Caki2 (cell line): Measurements from ENCODE around the gene MICALL1. TPM values are rescaled to one million over a fixed set of nuclear protein-coding genes. Genes with fewer than 3 reads are reported as not detected.
"Not testable (repeated sequence)": the region's sequence is repeated elsewhere in the genome, so short reads cannot be mapped to it uniquely, and the experiment has no call there.

ENCODE experiments used
- DNase-seq: peaks from one replicate; pipeline ENCODE4 v3.0.0-alpha.2; 2015; ENCODE audit warnings: low read depth
- in situ Hi-C: cut with HindIII; loops from 2 replicates; pipeline ENCODE4 v1.10.0; 2016; ENCODE audit warnings: low sequenced_read_pairs, low pct_unique_long_range_greater_than_20kb, mixed read lengths
- total RNA-seq: library from RNA; depleted of rRNA; stranded (reverse); fragments of >200 nt; shearing (Covaris generic); gene quantifications from 2 replicates; pipeline ENCODE4 v1.2.3, GENCODE V29; 2014; ENCODE audit warnings: low replicate concordance

The MICALL1 gene
- total RNA-seq, 1 experiment from 2014 or later = 25.7 TPM

DNA sequence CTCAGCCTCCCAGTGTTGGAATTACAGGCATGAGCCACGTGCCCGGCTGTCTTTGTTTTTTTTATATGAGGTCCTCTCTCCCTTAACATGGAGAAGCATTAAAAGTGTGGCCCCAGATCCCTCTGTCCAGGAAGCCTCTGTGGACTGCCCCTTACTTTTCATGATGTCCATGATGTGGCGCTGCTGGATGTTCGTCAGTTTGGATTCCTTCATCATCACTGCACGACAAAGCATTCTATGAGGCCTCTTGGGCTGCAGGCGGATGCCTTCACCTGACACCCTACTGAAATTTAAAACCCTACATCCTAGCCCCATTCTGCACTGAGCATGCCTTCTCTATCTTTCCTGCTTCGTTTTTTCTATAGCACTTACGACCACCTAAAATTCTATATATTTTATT, 45.2 kb downstream of the MICALL1 start:
- DNase-seq = no peak
- in situ Hi-C loops = no loop called here

DNA sequence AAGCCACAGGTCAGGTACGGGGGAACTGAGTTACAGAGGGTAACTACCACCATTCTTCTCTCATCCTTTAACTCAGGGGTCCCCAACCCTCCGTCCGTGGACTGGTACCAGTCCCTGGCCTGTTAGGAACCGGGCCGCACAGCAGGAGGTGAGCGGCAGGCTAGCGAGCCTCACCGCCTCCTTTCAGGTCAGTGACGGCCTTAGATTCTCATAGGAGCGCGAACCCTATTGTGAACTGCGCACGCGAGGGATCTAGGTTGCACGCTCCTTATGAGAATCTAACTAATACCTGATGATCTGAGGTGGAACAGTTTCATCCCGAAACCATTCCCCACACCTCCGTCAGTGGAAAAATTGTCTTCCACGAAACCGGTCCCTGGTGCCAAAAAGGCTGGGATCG, 46.5 kb downstream of the MICALL1 start:
- in situ Hi-C loops = not testable (repeated sequence)

DNA sequence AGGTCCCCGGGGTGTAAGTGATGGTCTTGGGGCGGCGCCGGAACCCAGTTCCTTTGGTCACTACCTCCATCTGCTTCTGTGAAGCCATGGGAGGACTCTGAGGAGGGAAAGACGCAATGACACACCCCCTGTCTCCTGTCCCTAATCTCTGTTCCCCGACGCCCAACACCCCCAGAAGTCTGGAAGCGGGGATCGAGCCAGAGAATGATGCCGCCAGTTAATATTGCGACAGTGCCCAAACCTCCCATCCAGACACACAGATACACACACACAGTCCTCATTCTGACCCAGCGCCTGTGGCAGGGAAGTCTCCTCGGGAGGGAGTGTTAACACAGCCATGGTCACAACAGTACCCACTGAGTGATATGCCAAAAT, 47.0 kb downstream of the MICALL1 start:
- in situ Hi-C loops = no loop called here
- no peak for DNase-seq

More for the DNA sequence above, 46.5 kb downstream of the MICALL1 start:
- not testable (repeated sequence) for DNase-seq

DNA sequence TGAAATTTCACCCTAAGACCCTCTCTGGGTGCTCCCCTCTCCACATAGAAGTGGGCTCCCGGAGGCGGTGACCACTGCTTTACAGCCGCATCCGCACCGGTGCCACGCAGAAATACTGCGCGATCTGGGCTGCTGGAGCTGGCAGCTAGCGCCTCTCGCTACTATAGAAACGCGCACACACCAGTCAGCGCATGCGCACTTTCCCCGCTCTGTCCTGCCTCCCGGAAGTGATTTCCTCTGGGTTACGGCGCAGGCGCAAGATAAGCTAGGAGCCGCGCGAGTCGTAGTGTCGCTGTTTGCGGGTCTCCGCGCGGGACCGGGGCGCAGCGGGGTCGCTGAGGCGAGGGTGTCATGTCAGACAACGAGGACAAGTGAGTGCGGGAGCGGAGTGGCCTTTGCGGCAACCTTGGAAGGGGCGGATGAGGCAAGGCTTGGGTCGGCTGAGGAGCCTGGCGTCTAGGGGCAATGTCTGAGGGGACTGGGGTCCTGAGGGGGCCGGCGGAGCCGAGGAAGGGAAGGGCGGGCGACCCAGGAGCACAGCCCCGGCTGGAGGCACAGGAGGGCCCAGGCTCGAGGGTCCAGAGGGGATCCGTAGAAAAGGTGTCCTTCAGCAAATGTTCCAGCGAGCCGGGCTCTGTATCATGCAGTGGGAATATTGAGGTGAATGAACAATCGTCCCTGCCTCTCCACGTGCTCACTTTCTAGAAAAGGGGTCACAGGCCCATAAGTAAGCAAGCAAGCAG, 47.5 kb downstream of the MICALL1 start, which contains the start of the genes C22orf23 and POLR2F:
Gene C22orf23, minus strand, starts transcription at position 165 of the 743 bp plus-strand sequence. CDS start 452 bp downstream, outside the sequence.
Gene POLR2F, plus strand, starts transcription at position 263 of the 743 bp plus-strand sequence. Its CDS starts 89 bp downstream, at position 352.
- peak; percentile 79 for DNase-seq
- in situ Hi-C loops = no loop called here

DNA sequence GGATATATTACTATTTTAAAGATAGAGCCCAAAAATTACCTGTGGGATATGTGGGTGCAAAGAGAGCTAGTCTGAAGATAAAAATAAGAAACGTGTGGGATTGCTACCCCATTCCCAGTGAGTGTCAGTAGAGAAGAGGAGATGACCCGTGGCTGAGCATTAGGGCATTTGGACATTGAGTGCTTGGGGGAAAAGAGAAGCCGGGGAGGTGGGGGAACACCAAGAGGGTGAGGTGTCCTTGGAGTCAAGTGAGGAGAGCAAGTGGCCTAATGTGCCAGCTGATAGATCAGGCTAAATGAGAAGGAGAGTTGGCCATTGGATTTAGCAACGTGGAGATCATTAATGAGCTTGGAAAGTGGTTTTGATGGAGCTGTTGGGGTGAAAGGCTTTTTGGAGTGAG, 48.6 kb downstream of the MICALL1 start:
- in situ Hi-C loops = no loop called here

DNA sequence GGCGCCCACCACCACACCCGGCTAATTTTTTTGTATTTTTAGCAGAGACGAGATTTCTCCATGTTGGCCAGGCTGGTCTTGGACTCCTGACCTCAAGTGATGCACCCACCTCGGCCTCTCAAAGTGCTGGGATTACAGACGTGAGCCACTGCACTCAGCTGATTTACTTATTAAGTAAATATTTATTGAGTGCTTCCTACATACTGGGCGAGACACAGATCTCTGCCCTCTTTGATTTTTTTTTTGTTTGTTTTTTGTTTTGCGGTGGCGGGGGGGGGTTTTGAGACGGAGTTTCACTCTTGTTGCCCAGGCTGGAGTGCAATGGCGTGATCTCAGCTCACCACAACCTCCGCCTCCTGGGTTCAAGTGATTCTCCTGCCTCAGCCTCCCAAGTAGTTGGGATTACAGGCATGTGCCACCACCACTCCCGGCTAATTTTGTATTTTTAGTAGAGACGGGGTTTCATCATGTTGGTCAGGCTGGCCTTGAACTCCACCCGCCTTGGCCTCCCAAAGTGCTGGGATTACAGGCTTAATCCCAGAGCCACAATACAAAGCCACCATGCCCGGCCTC, 49.8 kb downstream of the MICALL1 start:
- in situ Hi-C loops, DNase-seq: not testable (repeated sequence)

More for the DNA sequence above, 48.6 kb downstream of the MICALL1 start:
- DNase-seq = no peak

DNA sequence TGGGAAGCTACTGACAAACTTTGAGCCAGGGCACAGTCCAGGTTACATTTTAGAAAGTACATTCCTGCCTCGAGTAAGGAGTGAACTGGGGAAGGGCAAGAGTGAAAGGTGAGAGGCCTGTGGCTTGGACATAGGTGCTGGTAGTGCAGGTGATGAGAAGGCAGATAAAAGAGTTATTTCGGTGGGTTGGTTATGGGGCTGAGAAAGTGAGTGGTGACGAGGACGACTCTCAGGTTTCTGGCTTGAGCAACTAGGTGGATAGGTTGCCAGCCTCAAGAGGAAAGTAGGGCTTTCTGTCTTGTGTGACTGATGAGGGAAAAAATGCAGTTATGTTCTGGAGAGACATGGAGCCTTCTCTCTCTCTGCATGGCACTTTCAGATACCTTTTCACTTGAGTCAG, 51.1 kb downstream of the MICALL1 start:
- in situ Hi-C loops = no loop called here
- no peak for DNase-seq

DNA sequence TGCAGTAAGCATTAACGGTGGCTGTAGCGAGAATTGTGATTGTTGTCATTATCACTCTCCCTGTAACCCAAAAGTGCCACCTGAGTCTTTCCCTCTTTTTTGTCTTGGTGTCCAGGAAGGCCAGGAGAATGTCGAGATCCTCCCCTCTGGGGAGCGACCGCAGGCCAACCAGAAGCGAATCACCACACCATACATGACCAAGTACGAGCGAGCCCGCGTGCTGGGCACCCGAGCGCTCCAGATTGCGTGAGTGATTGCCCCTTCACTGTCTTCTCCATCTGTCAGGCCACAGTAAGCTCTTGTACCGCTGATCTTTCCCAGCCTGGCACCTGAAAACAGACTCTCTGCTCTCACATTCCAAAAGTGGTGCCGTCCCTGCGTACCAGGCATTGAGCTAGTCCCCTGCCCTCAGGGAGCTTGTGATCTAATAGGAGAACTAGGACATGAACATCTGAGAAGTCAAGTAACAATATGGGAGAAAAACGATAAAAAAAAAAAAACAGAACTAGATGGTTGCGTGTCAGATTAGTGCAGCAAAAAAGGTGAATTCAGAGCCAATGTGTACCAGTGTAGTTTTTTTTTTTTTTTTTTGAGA, 53.2 kb downstream of the MICALL1 start:
- in situ Hi-C loops = no loop called here
- DNase-seq = no peak

DNA sequence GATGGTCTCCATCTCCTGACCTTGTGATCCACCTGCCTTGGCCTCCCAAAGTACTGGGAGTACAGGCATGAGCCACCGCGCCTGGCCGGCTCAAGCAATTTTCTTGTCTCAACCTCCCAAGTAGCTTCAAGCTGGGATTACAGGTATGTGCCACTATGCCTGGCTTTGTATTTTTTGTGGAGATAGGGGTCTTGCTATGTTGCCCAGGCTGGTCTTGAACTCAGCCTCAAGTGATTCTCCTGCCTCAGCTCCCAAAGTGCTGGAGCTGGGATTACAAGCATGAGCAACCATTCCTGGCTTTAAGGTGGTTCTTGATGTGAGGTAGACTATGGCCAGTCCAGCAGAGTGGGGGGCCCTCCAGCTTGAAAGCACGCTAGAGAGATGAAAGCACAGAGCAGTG, 55.0 kb downstream of the MICALL1 start:
- no peak for DNase-seq
- in situ Hi-C loops = no loop called here

DNA sequence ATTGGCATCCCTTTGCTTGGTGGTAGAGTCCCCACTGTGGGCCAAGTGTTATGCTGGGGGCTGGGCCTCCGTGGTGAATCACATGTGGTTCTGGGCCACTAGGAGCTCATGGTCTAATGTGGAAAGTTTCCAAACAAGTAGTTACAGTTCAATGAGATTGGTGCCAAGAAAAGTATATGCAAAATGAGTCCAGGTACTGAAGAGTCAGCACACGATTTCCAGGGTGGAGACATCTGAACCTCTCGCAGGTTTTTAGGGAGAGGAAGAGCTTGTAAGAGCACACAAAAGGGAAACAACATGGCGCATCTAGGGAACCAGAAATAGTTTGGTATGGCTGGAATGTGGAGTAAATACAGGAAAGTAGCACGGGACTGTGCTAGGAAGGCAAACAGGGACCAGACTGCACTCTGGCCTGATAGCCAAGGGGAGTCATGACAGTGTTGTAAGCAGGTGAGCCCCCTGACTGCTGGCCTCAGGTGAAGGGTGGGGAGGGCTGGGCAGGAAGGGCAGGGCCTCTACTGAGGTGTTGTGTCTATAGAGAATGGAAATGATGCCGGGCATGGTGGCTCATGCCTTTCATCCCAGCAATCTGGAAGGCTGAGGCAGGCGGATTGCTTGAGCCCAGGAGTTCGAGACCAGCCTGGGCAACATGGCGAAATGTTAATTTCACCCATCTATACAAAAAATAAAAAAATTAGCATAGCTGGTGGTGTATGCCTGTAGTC, 60.0 kb downstream of the MICALL1 start:
- DNase-seq = no peak
- in situ Hi-C loops = no loop called here

DNA sequence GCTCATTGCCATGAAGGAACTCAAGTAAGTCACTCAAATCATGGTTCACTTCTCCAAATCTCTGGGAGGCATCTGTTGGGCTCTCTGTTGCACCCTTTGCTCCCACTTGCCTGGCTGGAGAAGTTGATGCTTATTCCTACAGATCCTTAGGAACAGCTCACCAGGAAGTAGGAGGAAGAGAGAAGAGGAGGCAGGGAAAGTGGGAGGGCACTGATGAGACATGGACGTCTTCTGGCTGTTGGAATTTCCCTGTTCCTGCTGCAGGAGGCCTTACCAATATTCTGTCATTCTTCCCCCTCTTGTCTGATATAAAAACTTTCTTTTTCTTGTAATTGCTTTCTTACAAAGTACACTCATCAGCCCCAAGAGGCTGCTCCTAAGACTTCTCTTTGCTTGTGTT, 61.0 kb downstream of the MICALL1 start:
- in situ Hi-C loops = no loop called here
- DNase-seq = no peak

DNA sequence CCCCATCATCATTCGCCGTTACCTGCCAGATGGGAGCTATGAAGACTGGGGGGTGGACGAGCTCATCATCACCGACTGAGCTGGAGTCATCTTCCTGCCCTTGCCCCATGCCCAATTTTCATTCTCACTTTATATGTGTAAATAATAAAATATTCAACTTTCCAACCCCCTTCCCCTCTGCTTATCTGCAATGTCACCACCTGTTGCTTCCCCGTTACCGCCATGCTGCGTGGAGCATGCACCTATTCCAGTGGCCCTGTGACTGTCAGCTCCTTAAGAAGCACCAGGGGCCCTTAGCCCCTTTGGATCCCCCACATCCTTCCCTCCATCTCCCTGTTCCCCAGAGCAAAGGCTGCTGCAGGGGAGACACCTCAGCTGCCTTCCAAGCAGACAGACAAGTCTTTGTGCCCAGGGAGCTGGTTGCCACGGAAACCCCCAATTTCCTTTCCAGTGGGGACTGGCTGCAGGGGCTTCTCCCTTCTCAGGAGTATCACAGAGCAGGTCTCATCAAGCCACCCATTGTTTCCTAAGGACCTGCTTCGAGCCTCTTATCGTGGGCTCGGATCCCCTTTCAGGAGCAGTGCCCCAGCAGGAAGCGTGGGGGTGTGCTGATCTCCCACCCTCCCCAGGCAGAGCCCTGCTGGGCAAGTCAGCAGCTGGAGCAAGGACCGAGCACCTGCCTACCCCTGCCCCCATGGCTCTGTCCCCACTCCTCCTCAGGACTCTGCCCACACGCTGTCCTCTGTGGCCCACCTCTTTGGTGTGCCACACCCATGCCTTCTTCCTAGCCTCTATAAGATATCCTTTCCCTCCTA, 61.7 kb downstream of the MICALL1 start:
- in situ Hi-C loops = no loop called here
- no peak for DNase-seq

DNA sequence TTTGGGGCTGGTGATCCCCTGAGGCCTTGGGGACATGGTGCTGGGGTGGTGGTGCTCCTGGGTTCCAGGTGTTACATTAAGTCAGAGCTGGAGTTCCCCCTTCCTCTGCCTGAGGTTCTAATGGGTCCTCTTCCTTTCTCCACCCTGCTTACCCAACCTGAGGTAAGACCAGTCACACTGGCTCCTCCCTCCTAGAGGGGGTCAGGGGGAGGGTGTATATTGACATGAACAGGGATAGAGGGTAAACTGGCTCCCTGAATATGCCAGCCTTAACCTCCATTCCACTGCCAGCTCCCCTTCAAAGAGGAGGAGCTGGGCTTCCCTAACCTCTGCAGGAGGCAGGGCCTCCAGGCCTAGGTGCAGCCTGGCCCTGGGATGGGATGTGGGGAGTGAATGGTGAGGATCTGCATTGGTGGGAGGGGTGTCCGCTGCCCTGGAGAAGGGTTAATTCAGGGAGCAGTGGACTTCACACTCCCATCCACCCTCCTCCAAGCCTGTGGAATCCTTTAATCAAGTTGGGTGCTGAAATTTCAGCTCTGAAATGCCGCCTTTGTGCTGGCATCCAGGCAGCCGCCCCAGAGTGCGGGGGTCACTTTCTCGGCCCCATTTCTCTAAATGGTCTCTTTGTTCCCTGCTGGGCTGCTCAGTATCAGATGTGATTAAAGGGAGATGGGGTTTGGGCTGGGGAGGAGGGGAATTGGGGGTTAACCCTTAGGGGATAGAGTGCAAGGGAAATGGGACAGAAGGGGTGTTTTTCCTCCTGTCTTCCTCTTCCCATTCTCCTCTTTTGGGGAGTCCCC, 62.6 kb downstream of the MICALL1 start:
- in situ Hi-C loops = no loop called here
- DNase-seq = no peak

DNA sequence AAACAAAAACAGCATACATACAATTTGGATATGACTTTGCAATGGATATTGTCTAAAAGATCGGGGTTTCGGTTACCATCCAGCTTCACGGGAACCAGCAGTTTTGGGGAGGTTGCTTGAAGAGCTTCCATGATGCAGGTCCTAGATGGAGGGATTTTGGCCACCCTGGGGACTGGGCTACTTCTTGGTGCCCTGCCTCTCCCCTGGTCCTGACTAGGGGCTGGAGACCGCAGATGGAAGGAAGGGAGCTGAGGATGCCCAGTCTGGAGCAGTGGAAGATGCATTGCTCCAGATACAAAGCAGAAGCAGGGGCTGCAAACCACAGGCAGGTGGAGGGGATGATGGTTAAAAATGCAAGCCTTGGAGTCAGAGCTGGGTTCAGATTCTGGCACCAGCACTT, 64.8 kb downstream of the MICALL1 start:
- in situ Hi-C loops = no loop called here
- no peak for DNase-seq

DNA sequence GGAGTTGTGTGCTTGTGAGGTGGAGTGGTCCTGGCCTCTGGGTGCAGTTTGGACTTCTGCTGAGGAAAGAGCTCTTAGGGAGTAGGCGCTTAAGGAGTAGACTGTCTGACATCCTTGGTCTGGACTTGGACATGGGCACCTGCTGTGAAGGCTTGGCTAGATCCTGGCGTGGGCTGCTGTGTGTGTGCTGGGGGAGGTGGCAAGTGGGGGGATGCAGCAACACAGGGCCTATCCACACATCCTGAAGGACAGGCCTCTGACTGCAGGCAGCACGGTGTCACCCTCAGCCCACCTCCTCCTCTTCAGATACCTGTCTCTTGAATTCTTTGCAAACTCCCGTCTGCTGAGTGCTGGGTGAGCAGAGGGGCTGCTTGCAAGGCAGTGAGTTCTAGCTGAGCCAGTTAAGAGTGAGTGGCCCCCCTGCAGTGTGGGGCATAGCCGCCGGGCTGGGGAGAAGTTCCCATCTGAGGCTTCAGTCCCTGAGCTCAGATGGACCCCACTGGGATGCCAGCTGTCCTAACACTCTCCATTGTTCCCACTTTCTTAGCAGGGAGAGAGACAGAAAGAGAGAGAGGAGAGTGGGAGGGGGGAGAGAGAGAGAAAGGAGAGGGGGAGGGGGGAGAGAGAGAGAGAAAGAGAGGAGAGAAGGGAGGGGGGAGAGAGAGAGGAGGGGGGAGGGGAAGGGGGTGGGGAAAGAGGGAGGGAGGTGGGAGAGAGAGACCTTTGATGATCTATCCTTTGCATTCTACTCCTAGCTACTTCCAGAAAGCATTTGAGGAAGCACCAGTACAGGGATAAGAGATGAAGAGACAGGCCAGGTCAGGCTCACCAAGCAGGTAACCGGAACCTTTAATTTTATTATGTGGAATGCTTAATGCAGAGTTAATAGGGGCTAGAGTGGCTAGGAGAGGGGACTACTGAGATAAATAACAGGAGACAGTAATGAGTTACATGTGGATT, 65.7 kb downstream of the MICALL1 start:
- in situ Hi-C loops = no loop called here
- DNase-seq = no peak

DNA sequence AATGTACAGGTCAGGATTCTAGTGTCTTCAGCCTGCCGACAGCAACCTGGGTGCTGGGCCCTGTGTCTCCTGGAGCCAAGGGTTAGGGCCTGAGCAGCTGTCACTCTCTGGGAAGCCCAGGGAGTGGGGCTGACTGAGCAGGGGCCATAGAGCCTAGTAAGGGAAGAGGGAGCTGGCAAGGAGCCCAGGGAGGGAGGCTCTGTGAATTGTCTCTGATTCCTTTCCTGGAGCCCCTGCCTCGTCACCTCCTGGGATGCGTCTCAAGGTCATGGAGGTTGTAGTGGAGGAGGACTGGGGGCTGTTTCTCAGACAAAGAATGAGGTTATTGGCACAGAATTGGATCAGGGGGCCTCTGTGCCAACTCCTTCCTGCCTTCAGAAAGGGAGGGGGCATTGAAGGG, 66.4 kb downstream of the MICALL1 start:
- DNase-seq = no peak
- in situ Hi-C loops = no loop called here
